Fibroblast of mammary gland (primary cell): ENCODE results near the gene TTC28.

Experiments used
- DNase-seq: peaks from one replicate; pipeline ENCODE4 v3.0.0-alpha.2; 2010; ENCODE audit warnings: low read depth
- H3K4me3 ChIP-seq: 2 replicates; pipeline ENCODE4 v1.5.1; 2011; ENCODE audit warnings: low read depth, mild to moderate bottlenecking, low read length, moderate library complexity; ENCODE audit not compliant: control insufficient read depth
- TF ChIP-seq, protein P1 (sequence below): conservative IDR thresholded peaks from 2 replicates; pipeline ENCODE4 v1.5.1; 2011; ENCODE audit warnings: low read depth, low read length, inconsistent platforms; ENCODE audit not compliant: control insufficient read depth, insufficient read depth

The TTC28 gene

DNA sequence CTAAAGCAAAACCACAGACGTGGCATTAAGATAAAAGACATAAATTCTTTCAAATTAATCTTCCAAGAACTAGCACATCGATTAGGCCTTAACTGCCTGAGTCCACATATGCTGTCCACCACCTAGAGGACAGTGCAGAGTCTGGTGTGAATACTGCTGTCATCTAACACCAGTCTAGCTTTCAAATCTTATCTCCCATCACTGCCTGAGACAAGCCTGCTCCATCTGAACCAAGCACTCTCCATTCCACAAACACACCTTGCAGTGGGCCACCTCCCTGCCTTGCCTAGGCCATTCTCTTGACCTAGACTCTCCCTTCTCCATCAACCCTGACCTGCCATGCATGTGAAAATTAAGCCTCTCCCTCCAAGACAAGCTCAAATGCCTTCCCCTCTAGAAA lies 631.1 kb downstream of the TTC28 start:
- TF ChIP-seq, protein P1, sequence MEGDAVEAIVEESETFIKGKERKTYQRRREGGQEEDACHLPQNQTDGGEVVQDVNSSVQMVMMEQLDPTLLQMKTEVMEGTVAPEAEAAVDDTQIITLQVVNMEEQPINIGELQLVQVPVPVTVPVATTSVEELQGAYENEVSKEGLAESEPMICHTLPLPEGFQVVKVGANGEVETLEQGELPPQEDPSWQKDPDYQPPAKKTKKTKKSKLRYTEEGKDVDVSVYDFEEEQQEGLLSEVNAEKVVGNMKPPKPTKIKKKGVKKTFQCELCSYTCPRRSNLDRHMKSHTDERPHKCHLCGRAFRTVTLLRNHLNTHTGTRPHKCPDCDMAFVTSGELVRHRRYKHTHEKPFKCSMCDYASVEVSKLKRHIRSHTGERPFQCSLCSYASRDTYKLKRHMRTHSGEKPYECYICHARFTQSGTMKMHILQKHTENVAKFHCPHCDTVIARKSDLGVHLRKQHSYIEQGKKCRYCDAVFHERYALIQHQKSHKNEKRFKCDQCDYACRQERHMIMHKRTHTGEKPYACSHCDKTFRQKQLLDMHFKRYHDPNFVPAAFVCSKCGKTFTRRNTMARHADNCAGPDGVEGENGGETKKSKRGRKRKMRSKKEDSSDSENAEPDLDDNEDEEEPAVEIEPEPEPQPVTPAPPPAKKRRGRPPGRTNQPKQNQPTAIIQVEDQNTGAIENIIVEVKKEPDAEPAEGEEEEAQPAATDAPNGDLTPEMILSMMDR = no peak

DNA sequence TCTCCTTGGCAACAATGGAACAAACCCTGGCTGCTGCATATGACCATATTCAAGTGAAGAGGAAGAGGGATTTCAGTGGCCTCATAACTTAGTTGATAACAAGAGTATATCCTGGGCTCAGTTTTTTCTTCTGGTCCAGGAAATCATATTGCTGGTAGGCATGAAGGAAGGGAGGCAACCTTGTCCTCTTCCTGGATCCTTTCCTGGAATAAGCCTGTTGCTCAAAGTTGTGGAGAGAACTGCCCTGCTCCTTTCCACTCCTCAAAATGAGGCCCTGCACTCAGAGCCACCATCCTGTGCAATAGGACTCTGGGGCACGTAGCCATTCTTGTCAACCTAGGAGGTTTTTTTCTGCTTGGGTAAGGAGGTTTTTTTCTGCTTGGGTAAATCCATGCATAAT lies 631.9 kb downstream of the TTC28 start:
- no peak overlapping the region for H3K4me3 ChIP-seq
- TF ChIP-seq, protein P1 = no peak
- no peak for DNase-seq

More for the DNA sequence above, 631.1 kb downstream of the TTC28 start:
- H3K4me3 ChIP-seq = no peak overlapping the region
- DNase-seq = no peak

DNA sequence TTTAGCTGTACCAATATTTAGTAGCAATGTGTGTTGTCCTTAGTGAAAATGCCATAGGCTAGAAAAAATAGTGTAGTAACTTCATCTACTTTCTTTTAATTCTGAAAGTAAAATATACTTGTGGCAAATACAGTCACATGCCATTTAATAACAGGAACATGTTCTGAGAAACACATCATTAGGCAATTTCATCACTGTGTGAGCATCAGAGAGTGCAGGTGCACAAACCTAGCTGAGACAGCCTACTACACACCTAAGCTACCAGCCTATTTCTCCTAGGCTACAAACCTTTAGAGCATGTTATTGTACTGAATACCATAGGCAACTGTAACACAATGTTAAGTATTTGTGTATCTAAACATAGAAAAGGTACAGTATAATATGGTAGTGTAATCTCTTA lies 633.5 kb downstream of the TTC28 start:
- TF ChIP-seq, protein P1 = no peak
- no peak overlapping the region for H3K4me3 ChIP-seq
- DNase-seq = no peak

DNA sequence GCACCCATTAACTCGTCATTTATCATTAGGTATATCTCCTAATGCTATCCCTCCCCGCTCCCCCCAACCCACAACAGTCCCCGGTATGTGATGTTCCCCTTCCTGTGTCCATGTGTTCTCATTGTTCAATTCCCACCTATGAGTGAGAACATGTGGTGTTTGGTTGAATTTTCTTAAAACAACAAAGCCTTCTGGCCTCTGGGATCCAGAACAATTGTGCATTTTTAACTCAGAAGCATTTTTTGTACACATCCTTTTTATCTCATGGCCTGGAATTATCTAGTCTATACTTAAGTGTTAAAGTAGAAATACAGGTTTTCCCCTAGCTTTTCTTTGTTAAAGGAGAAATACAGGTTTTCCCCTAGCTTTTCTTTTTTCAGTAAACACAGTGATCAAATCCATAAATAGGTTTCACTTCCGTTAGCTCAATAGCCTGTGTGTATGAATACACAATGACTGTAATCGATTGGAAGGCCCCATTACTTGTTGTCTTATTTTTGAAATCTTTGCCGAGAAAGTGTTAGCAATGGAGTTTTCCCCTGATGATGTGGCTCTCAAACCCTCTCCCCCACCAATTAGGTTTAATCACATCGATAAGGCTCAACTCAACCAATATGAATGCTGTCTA lies 635.0 kb downstream of the TTC28 start:
- TF ChIP-seq, protein P1 = no peak
- no peak for DNase-seq

DNA sequence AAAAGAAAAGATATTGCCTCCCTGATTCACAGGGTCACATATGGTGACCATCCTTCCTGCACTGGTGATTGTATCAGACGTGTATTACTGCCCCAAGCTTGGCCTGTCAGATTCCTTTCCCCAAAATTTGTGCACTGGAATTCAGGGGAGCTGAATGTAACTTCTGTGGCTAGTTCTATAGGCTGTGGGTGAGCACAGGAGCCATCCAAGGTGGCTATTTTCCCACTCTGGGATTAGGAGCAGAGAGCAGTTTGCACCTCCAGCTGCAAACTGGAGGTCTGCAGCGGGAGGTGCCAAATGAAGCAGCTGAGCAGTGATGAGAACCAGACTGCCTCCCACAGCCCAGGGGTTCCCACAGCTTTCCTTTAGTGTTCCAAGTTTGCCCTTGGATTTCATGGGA lies 636.4 kb downstream of the TTC28 start:
- peak; percentile 17 for DNase-seq
- TF ChIP-seq, protein P1 = no peak
- no peak overlapping the region for H3K4me3 ChIP-seq

More for the DNA sequence above, 635.0 kb downstream of the TTC28 start:
- no peak overlapping the region for H3K4me3 ChIP-seq

DNA sequence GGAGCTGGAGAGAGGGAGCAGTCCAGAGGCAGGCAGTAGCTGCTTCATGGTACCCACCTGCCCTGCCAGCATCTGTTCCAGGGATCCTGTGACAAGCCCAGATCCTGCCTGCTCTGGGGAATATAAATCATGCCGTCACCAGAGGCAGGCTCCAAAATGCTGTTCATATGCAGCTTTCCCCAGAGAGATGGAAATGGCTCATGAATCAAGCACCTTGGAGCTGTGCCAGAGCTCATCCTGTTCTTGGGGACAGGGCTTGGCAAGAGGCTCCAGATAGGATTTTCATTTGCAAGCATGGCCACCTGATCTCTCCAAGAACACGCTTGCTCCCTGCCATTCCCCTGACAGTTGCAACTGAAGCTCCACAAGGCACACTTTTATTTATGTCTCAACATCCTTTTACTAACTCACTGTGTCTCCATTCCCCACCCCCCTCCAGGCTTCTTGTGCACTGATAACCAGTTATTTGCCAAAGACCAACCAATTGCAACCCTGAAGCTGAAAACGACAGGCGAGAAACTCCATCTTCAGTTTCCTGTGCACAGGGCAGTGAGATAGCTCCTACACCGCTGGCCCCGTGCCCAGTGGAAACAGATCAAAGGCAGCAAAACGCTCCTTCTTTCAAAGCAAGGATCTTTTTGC lies 644.8 kb downstream of the TTC28 start:
- TF ChIP-seq, protein P1 = no peak
- peak; percentile 86 for DNase-seq
- no peak overlapping the region for H3K4me3 ChIP-seq

DNA sequence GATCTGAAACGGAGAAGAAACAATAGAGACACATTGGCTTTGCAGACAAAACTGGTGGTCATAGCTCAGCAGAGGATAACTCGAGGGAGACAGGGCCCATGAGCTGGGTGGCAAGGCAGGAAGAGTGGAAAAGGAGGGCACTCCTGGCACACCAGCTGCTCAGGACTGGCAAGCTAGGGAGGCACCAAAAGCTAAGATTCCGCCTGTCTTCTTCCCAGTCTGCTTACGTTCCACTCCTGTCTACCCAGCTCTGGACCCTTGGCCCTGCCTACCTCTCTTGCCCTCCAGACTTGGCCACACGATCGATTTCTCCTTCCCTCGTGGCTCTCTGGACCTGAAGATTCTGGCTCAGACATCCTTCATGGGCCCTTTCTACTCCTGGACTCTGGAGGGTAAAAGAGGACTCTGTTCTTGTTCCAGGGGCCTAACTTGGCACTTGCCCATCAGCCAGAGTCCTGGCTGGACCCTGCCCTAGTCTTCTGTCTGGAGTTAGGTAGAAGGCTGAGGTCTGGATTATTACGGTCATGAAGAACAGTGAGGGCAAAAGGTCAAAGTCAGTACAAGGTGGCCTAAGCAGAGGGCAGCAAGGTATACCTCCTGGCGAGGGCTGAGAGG lies 645.4 kb downstream of the TTC28 start:
- TF ChIP-seq, protein P1 = no peak
- DNase-seq = no peak
- no peak overlapping the region for H3K4me3 ChIP-seq
